ENCODE results near the gene MARVELD1.

GRCh38 chr10:97759946-97760345 lies 46.4 kb downstream of the MARVELD1 start:
- TF ChIP-seq POLR2A (IDR thresholded peaks at IDR 0.05; ENCODE audit: low read length), result no peak
- TF ChIP-seq GATA1 (IDR thresholded peaks at IDR 0.05; ENCODE audit: low read depth, low read length), result no peak

Data from erythroblast (primary cell).